GM19467 (cell line): Measurements from ENCODE around the gene PTPRT.
A peak's percentile ranks its signal among the peaks of the same experiment; 100 is the strongest.

Experiments used
- ATAC-seq: cut with Tn5 transposase; IDR thresholded peaks from one replicate; pipeline ENCODE4 v1.9.1; 2021; ENCODE audit warnings: mild to moderate bottlenecking, moderate library complexity; ENCODE audit not compliant: unreplicated experiment

PTPRT gene

DNA sequence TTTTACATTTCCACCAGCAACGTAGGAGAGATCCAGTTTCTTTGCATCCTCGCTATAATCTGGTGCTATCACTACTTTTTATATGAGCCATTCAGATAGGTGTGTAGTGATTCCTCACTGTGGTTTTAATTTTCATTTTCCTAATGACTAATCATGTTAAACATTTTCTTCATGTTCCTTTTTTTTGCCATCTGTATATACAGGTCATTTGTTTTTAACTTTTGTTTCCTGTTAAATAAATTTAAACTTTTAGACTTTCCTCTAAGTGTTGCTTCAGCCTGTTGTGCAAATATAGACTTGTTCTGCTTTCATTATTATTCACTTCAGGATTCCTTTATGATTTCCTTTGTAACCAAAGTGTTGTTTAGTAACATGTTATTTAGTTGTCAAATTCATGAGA, 697.4 kb downstream of the PTPRT start:
- ATAC-seq = peak; percentile 66

DNA sequence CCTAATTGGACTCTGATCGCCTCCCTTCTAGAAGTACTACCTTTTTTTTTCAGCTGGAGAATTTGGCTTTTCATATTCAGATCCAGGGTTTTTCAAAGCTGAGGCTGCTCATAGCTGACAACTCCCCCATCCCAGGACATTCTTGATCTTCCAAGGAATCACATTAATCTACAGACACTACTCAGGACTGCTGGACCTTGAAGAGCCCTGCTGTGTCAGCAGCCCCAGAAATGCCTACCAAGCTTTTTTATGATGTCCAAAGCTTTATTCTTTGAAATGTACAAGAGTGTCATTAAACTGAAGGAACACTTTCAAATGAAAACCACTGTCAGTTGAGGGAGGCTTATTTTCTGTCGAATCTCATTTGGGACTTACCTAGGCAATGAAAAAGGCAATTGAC, 704.1 kb downstream of the PTPRT start:
- ATAC-seq = no peak

DNA sequence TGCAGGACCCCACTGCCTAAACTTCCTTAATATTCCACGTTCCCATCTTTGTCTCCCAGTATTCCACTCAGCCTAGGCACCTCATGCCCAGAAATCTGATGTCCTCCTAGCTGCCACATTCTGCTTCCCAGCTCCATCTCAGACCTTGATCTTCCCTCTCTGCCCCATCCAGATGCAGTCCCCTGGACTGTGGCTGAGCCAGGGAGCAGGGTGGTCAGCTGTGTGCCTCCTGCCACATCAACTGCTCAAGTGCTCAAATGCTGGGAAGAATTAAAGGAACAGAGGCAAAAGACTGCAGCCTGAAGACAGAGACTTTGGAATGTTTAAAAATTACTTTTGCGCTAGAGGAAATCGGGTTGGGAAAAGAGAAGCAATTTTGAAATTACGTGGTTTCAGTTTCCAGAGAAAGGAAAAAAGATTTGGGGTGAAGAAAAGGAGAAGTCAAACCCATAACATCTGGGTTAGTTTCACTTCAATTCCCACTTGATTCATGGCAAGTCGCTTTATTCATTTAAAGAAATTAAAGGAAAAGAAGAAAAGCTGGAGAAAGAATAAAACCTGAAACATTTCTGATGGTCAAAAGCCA, 704.8 kb downstream of the PTPRT start:
- ATAC-seq = no peak

DNA sequence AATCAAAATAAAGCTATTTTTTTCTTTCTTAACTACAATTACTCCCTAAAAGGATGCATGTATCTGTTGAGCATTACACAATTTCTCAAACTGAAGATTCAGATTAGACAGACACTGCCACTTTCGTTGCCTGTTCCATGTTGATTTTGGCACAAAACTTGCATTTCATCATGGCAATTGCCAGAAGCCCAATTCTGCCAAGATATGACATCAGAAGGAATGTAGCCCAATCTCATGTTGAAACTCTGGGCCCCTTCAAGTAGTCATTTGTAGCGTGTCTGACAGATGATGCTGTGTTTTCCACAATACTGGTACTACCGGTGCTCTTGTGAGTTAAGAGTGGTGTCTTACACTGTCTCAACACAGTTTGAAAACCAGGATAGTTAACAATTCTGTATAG, 705.4 kb downstream of the PTPRT start:
- ATAC-seq = no peak

DNA sequence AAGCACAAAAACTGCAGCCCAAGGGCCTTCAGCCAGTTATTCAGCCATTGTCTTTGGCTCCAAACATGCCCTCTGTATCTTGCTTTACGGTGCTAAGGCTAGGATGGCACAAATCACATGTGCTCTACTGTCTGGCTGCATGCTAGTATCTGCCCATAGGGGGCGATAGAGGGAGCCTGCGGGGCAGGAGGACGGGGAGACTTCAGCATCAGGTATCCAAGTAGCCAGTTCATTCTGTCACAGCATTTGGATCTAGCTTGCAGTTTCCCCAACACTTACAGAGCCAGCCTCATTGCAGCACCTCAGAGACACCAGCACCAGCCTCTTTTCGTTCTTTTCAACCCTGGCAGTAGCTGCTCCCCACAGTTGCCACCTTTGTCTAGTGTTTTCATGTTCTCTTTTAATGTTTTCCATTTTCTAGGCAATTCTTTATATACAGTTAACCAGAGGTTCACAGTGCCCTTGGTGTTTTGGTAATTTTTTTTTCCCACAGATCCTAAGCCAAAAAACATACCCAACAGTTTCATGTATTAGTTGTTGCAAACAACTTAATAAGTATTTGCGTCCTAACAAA, 705.9 kb downstream of the PTPRT start:
- ATAC-seq = no peak

DNA sequence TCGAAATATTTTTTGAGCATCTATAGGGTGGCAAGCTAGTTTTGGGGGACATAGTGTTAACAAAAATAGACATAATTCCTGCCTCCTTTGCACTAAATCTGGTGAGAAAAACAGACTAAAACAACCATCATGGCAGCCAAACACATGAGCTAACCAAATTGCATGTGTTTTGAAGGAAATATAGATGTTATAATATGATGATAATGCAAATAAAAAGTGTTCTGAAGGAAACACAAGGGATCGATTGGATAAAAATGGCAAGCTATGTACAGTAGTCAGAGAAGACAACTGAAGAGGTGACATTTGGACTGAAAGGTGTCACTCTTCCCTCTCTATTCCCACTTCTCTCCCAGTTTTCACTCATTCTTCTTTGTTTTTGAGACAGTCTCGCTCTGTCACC, 706.9 kb downstream of the PTPRT start:
- no peak for ATAC-seq

DNA sequence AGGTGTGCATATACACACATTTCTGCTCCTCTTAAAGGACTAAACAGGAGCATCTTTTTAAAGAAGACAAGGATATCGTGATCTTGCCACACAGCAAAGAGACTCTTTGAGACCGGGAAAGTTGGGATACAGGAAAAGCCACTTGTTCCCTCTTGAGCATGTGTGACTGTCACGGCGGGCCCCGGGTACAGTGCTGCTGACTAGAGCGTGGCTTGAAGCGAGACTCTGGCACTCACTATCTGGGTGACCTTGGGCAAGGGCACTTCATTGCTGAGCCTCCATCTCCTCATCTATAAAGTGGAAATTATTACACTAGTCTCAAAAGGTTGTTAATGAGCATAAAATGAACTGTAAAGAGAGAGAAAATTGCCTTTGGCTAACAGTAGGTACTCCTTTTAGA, 713.9 kb downstream of the PTPRT start:
- ATAC-seq = no peak

DNA sequence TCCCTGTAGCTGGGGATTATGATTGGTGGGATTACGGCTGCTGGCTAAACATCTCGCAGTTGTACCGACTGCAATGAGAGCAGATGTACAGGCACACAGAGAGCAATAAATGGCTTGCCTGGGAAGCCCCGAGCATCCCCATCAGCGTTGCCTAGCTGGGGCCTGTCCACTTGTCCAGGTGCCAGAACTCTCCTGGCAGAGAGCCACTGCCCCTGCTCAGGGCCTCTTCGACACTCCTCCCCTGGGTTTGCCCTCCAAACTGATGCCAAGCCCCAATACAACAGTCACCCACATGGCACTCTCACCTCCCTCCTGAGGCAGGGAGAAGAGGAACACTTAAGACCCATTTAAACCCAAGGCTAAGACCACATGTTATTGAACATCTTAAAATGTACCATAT, 715.1 kb downstream of the PTPRT start:
- no peak for ATAC-seq

DNA sequence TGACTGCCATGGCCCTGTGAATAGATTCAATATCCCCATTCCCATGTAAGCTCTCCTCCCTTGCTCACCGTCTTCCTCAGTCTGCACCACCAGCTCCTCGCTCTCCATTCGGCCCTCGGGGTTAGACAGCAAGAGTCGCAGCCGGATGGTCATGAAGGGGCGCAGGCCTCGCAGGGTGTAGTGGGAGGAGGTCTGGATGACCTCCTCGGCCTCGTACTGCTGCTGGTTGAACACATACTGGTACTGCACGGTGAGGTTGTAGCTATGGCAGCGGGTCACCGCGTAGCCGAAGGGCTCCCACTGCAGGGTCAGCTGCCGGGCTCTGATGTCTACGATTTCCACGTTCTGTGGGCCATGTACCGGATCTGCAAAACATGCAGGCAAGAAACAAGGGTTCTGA, 717.5 kb downstream of the PTPRT start:
- no peak for ATAC-seq

DNA sequence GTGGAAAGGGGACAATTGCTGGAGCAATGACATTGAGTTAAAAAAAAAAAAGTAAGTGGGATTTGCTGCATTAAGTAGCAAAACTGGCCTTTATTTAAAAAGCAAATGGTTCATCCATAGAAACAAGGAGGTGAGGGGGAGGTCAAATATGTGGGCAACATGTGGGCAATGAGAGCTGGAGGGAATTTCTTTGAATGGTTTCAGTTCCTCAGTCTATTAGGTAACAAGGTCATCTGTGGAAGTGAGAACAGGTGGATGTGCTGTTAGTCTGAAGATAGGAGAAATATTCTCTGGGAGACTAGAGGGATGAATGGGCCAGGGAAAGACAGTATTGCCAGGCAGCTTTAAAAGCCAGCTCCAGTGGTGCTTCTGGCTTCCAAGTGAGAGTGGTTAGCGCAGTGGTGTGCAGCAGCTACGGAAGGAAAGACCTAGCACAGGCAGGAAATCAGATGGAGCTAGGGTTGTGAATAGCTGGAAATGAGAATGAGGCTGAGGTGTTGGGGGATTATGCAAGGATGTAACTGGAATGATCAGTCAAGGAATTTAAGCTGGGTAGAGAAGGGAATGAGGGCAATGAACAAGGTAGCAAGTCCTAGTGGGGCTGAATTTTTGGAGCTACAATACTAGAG, 727.6 kb downstream of the PTPRT start:
- ATAC-seq = peak; percentile 74

DNA sequence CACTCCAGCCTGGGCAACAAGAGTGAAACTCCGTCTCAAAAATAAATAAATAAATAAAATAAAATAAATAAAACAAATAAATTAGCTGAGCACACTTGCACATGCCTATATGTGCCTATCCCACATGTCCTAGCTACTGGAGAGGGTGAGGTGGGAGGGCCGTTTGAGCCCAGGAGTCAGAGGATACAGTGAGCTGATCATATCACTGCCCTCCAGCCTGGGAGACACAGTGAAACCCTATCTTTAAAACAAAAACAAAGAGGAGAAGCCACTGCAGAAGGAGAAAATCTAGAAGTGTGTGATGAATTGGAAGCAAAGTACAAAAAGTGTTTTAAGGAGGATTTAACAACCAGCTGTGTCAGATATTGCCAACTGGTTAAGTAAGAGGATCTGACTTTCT, 728.4 kb downstream of the PTPRT start:
- ATAC-seq = no peak

DNA sequence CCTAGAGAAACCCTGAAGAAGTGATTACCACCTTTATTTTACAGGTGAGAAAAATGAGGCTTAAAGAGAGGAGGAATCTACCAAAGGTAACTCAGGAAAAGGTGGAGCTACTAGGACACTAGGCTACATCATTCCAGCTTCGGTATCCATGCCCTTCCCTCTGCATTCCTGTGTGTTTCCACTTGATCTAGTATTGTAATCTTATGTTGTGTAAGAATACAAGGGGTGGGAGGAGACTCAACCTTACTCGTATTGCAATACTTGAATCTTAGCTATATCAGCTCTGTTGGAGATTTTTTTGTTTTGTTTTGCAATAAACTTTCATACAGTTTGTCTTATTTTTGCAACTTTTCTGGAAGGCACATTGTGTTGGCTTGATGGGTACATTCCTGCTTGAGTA, 742.4 kb downstream of the PTPRT start:
- no peak for ATAC-seq

DNA sequence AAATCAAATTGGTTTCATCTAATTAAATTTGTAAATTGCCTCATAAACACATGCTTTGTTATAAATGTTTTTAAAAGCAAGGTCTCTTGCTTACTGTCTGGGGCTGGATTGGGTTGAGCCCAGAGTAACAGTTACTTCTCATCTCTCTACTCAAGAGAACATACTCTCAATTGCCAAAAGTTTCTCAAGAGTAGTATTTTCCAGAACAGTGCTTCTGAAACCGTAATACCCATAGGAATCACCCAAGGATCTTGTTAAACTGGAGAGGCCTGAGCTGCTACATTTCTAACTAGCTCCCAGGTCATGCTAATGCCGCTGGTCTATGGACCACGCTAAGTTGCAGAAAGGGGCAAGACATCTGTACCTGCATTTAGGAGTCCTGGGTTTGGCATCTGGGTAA, 744.9 kb downstream of the PTPRT start:
- no peak for ATAC-seq

DNA sequence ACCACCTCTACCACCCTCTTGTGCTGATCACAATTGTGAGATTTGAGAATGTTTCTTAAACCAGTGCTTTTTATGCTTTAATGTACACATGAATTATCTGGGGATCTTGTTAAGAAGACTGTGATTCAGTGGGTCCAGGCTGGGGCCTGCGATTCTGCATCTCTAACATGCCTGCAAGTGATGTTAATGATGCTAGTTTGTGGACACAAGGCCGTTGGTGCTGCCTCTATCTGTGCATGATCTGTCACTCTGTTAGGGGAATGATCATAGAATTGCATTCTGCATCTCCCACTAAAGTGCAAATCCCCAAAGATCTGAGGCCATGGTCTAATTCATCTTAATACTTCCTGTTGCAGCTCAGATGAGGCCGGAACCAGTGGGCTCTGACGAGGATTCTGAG, 746.5 kb downstream of the PTPRT start:
- ATAC-seq = no peak

DNA sequence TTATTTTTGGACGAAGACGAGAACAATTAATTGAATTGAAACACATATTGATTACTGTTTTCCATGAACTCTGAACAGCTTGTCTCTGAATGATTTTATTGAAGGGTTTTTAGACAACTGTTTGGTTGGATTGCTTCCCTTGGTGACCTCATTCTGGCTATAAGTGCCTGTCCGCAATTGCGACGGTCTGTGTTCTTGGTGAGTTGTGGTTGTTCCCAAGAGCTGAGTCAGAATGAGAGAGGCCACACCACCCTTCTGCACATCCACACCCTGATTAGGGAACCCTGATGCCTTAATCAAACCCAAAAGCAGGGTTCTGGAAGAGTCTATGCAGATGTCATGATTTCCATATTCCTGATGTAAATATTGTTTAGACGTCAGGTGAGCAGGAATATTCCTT, 747.0 kb downstream of the PTPRT start:
- ATAC-seq = no peak

DNA sequence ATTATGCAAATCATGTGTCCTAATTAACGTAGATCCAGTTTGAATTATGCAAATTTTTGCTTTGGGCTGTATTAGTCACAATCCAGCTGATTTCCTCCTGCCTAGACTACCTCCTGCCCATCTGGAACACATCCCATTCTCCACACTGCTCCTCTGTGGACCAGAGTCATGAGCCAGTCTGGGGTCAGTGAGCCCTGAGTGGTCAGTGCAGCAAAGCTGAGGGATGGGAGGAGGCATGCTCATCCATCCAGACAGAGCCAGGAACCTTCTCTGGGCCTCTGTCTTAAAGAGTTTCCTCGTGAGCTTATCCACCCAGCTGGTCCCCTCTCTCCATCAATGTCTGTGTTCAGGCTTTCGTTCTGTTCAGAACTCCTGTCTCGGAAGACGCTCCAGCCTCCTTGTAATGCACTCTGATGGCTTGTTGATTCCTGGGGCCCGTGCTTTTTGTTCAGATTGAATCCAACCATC, 747.8 kb downstream of the PTPRT start:
- no peak for ATAC-seq

DNA sequence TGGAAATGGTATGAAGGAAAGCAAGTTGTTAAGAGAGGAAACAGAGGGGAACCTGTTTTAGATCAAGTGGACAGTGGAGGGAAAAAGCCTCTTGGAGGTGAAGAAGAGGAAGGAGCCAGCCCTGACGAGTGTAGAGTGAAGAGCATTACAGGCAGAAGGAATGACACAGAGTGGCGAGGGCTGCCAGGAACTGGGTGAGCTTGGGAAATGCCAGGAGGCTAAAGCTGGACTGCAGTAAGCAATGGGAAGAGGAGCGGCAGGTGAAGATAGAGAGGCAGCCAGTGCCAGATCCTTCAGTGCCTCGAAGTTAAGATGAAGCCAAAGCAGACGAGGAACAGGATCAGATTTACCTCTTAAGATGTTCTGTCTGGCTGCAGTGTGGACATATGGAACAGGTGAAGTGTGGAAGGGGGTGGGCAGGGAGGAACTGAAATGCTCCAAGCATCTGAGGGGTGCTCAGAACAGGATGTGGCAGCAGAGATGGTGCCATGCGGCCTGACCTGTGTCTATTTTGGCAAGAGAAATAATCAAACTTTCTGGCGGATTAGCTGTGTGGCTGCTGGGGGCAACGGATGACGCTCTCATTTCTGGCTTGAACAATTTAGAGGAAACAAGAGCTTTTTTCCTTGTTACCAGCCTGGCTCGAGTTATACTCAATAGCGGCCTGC, 748.4 kb downstream of the PTPRT start:
- no peak for ATAC-seq

DNA sequence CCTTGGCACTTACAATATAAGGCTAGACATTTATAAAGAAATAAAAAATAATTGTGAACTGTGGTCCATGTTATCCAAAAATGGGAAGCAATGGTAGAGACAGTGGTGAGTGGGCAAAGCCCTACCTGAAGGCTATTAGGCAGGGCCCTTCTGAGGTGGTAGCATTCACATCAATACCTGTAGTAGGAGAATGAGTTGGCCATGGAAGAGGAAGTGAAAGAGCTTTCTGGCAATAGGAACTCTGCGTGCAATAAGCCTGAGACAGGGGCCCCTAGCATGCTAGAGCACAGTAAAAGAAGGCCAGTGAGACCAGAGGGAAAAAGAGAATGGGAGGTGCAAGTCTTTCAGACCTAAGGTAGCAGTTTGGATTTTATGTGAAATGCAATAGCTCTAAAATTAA, 754.5 kb downstream of the PTPRT start:
- peak; percentile 91 for ATAC-seq

DNA sequence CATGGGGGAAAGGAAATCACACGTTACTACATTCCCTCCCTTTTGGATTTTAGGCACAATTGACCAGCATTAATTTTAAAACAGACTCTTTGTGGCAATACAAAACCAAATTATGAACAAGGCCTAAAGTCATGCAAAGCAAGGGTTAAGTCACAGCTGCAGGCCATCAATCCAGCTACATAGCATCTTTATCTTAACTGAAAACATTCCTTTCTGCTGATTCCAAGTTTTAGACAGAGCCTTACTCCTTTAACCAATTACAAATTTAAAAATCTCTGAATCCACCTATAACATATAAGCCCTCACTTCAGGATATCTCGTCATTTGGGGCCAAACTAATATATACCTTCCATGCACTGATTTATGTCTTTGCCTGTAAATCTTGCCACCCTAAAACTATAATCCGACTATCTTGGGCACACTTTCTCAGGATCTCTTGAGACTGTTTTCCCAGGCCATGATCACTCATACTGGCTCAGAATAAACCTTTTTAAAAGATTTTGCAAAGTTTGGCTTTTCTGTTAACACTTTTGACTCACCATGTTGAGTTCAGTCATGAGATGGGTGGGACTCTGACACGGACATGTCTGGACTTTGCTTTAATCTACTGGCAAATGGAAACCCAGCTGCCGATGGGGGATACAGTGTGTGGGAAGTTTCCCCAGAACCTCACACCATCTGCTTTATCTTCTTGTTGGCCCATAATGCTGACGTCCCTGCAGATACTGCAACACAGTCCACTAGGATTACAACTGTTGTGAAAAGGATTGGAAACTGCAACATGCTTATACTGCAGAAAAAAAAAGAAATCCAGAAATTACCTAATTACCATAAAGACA, 757.0 kb downstream of the PTPRT start:
- no peak for ATAC-seq

DNA sequence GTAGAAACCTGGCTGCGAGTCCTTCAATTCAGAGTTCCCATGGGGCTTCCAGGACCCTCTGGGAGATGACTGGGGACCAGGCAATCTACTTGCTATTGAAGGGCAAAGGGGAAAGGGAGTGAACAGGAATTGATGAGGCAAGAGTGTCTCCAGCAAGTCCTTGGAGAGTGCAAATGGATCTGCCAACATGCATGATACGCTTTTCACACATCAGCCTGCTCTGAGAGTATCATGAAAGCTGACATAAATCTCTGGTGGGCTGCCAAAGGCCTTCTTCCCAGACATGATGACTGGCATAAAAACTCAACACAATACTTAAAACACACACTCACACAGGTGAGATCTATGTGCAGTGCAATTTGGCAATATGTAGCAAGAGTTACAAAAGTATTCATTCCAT, 759.1 kb downstream of the PTPRT start:
- no peak for ATAC-seq

DNA sequence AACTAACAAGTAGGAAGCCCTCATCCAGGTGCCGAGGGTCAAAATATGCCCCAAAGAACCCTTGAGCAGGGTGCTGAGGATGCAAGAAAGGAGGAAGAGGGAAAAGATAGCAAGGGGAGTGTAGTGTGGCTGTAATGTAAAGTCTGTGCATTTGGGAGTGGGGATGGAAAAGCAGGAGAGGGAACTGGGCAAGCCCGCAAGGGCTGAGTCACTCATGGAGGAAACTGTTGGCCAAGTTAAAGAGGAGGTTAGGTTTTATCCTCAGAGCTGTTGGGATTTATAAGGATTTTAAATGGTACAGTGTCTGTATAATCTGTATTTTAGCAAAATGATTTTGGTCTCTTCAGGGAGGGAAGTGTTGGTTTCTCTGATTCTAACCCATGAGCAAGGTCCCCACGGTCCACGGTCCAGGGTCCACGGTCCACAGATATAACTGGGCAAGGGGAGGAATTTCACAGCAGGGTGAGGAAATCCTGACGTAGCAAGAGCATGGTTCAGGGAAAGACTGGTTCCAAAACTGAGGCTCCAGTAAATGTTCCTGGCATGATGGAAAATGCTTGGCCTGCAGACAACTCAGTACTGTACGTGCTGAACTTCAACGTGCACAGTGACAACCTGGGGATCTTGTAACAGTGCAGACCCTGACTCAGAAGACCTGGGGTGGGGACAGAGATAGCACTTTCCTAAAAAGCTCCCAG, 759.8 kb downstream of the PTPRT start:
- no peak for ATAC-seq
